Fibroblast of lung (primary cell): Measurements from ENCODE around the gene CCM2. TPM values are rescaled to one million over a fixed set of nuclear protein-coding genes. Genes with fewer than 3 reads are reported as not detected.

Experiments
- DNase-seq, 2 donors: peaks; one replicate each; pipeline versions ENCODE4 v3.0.0 to v3.0.0-alpha.2; 2010; ENCODE audit warnings: low read depth in 2 of 2
- H2AFZ ChIP-seq: 2 replicates; pipeline ENCODE4 v1.5.1; 2012; ENCODE audit warnings: low read length, control low read depth, inconsistent platforms
- H3K27ac ChIP-seq: 2 replicates; pipeline ENCODE4 v1.5.1; 2011; ENCODE audit warnings: low read length, control low read depth; ENCODE audit not compliant: insufficient read depth
- H3K27me3 ChIP-seq: 2 replicates; pipeline ENCODE4 v1.5.1; 2011; ENCODE audit warnings: mild to moderate bottlenecking, low read length; ENCODE audit not compliant: control insufficient read depth, insufficient read depth
- H3K36me3 ChIP-seq: 2 replicates; pipeline ENCODE4 v1.5.1; 2011; ENCODE audit warnings: low read length; ENCODE audit not compliant: control insufficient read depth, insufficient read depth
- H3K4me1 ChIP-seq: 2 replicates; pipeline ENCODE4 v1.5.1; 2011; ENCODE audit warnings: low read length; ENCODE audit not compliant: control insufficient read depth, insufficient read depth; ENCODE audit errors: extremely low read depth
- H3K4me2 ChIP-seq: 2 replicates; pipeline ENCODE4 v1.5.1; 2011; ENCODE audit warnings: low read length, control low read depth; ENCODE audit not compliant: insufficient read depth; ENCODE audit errors: extremely low read depth
- H3K4me3 ChIP-seq, 4 experiments: fragments of 200-600 bp in 1 of 4; sonication (generic) in 1 of 4; replicated peaks in 1 of 4; 2 replicates each; pipeline ENCODE4 v1.5.1; 2011 to 2016; ENCODE audit warnings: low read length in 4 of 4, low read depth in 3 of 4, mild to moderate bottlenecking in 3 of 4, control low read depth in 2 of 4, inconsistent platforms in 1 of 4, mixed read lengths in 1 of 4; ENCODE audit not compliant: insufficient read depth in 1 of 4; ENCODE audit errors: control extremely low read depth in 1 of 4
- H3K79me2 ChIP-seq: 2 replicates; pipeline ENCODE4 v1.5.1; 2012; ENCODE audit warnings: mild to moderate bottlenecking, low read length, inconsistent platforms; ENCODE audit not compliant: control insufficient read depth, insufficient read depth
- H3K9ac ChIP-seq: 2 replicates; pipeline ENCODE4 v1.5.1; 2011; ENCODE audit warnings: mild to moderate bottlenecking, low read length, control low read depth; ENCODE audit not compliant: insufficient read depth
- H3K9me3 ChIP-seq: 2 replicates; pipeline ENCODE4 v1.5.1; 2012; ENCODE audit warnings: low read depth, low read length; ENCODE audit not compliant: control insufficient read depth, insufficient read depth
- H4K20me1 ChIP-seq: 2 replicates; pipeline ENCODE4 v1.5.1; 2011; ENCODE audit warnings: low read length; ENCODE audit not compliant: control insufficient read depth, insufficient read depth; ENCODE audit errors: extremely low read depth
- CTCF ChIP-seq, 2 donors: IDR thresholded peaks in 1 of 2; conservative IDR thresholded peaks in 1 of 2; 1 replicate in 1 of 2; 2 replicates in 1 of 2; pipeline ENCODE4 v1.5.1; 2011 to 2012; ENCODE audit warnings: low read length in 2 of 2, control low read depth in 1 of 2, inconsistent platforms in 1 of 2, low read depth in 1 of 2, mild to moderate bottlenecking in 1 of 2
- EZH2 ChIP-seq: IDR thresholded peaks from 2 replicates; pipeline ENCODE4 v1.5.1; 2012; ENCODE audit warnings: low read length, control low read depth, mild to moderate bottlenecking; ENCODE audit errors: missing control alignments
- polyA plus RNA-seq, 2 donors: library from polyadenylated mRNA; depleted of rRNA in 1 of 2; stranded (reverse) in 1 of 2; unstranded in 1 of 2; fragments of >200 nt; gene quantifications; 2 replicates each; pipeline ENCODE4 v1.2.1, GENCODE V29; 2011 to 2012; ENCODE audit warnings: missing spikeins in 1 of 2
- total RNA-seq: library from RNA; depleted of rRNA; stranded (reverse); fragments of >200 nt; gene quantifications from 2 replicates; pipeline ENCODE4 v1.2.1, GENCODE V29; 2014

Gene CCM2
- total and polyA plus RNA-seq, 2 donors (not counting 1 experiment from before 2014, with no cell fraction given), result 27.8 to 52.4 TPM

- Histone ChIP-seq H3K27me3 (no peaks in the 10 kb centered on the region), H3K9ac (no peak overlapping the region), H2AFZ (no peak overlapping the region), H3K36me3 (no peaks in the 10 kb centered on the region), H3K79me2 (no peaks in the 10 kb centered on the region), H3K4me1 (no peaks in the 10 kb centered on the region), H3K4me2 (no peak overlapping the region), H3K27ac (no peak overlapping the region), H3K4me3 (no peak overlapping the region), H4K20me1 (no peaks in the 10 kb centered on the region), H3K9me3 (no peaks in the 10 kb centered on the region)
- DNase-seq, result no peak
- TF ChIP-seq CTCF (conservative IDR thresholded peaks at IDR 0.05 in 1 of 2, IDR thresholded peaks at IDR 0.05 in 1 of 2; ENCODE audit: low read depth in 1 of 2, low read length in 2 of 2) (no peak), EZH2 (no peak)
Observed at GRCh38 chr7:45122975-45123860, 123.2 kb downstream of the CCM2 start.

GRCh38 chr7:45123913-45124710 lies 124.1 kb downstream of the CCM2 start:
- Histone ChIP-seq H2AFZ (no peak overlapping the region), H3K27me3 (no peaks in the 10 kb centered on the region), H3K4me2 (no peak overlapping the region), H3K27ac (no peak overlapping the region), H3K79me2 (no peaks in the 10 kb centered on the region), H3K36me3 (no peaks in the 10 kb centered on the region), H3K9me3 (no peaks in the 10 kb centered on the region), H3K4me1 (no peaks in the 10 kb centered on the region), H4K20me1 (no peaks in the 10 kb centered on the region), H3K4me3 (no peak overlapping the region), H3K9ac (no peak overlapping the region)
- TF ChIP-seq CTCF (conservative IDR thresholded peaks at IDR 0.05 in 1 of 2, IDR thresholded peaks at IDR 0.05 in 1 of 2; ENCODE audit: low read depth in 1 of 2, low read length in 2 of 2) (no peak), EZH2 (no peak)
- no peak for DNase-seq

- Histone ChIP-seq H2AFZ (no peak overlapping the region), H3K4me1 (no peaks in the 10 kb centered on the region), H3K9ac (no peak overlapping the region), H3K27ac (no peak overlapping the region), H3K4me2 (no peak overlapping the region), H3K36me3 (no peaks in the 10 kb centered on the region), H3K4me3 (no peak overlapping the region), H3K27me3 (no peaks in the 10 kb centered on the region), H4K20me1 (no peaks in the 10 kb centered on the region), H3K9me3 (no peaks in the 10 kb centered on the region), H3K79me2 (no peaks in the 10 kb centered on the region)
- TF ChIP-seq EZH2, result no peak
- no peak for TF ChIP-seq CTCF (conservative IDR thresholded peaks at IDR 0.05 in 1 of 2, IDR thresholded peaks at IDR 0.05 in 1 of 2; ENCODE audit: low read depth in 1 of 2, low read length in 2 of 2)
- no peak for DNase-seq
Observed at GRCh38 chr7:45125193-45125904, 125.3 kb downstream of the CCM2 start.
